Stimulated activated CD8-positive, alpha-beta memory T cell treated with anti-CD3 and anti-CD28 coated beads, Interleukin-7, amount 100 ng/mL, for 48 hours (primary cell): ENCODE results near the gene POM121.
"Not testable (repeated sequence)": the region's sequence is repeated elsewhere in the genome, so short reads cannot be mapped to it uniquely, and the experiment has no call there.

Experiments
- DNase-seq, 2 donors: peaks; one replicate each; pipeline ENCODE4 v3.0.0-alpha.2; 2020; ENCODE audit warnings: low read depth in 1 of 2; ENCODE audit errors: extremely low read depth in 1 of 2

Gene POM121

DNA sequence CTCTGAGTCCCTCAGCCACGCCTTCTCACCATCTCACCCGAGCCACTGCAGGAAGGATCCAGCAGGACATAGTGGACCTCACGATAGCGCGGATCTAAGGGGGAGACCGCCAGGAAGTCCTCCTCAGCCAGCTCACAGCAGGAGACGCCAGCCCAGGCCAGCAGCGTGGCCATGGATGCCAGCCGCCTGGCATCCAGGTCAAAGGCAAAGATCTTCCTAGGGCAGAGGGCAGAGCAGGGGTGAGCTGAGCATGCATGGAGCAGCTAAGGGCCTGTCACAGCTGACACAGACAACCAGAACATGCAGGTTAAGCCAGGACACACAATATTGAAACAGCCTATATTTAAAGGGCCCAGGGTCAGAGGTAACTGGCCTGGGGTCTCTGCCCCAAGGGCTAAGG lies 24.4 kb downstream of the POM121 start:
- DNase-seq, result not testable (repeated sequence)

DNA sequence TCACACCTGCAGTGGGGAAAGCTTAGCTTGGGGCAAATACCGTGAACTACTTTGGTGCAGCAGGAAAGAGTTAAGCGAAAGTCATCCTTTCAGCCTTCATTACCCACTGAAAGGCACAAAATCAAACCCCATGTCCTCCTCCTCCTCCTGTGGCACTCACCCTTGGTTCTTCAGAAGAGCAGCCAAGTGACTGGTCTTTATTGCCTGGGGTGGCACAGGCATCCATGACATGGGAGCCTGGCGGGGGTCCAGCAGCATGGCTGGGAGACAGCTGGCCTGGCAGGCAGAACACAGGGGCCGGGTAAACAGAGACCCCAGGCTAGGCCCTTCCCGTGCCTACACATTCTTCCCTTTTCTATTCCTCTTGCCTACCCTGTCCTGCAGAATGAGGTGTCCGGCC lies 24.8 kb downstream of the POM121 start:
- not testable (repeated sequence) for DNase-seq

DNA sequence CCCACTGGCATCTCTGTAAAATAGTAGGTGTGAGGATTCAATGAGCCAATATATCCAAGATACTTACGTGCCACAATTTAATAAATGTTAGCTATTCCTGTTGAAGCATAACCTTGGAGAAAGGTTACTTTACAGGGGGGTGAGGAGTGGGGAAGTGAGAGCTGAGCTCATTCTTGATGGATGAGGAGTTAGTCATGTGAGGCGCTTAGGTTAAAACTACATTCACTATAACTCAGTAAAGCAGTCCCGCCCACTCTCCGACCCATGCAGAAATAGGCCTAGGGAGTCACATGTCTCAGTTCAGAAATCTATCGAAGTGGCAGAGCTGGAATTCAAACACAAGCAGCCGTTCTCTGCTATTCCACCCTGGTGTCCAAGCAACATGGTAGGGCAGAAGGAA lies 25.5 kb downstream of the POM121 start:
- not testable (repeated sequence) for DNase-seq

DNA sequence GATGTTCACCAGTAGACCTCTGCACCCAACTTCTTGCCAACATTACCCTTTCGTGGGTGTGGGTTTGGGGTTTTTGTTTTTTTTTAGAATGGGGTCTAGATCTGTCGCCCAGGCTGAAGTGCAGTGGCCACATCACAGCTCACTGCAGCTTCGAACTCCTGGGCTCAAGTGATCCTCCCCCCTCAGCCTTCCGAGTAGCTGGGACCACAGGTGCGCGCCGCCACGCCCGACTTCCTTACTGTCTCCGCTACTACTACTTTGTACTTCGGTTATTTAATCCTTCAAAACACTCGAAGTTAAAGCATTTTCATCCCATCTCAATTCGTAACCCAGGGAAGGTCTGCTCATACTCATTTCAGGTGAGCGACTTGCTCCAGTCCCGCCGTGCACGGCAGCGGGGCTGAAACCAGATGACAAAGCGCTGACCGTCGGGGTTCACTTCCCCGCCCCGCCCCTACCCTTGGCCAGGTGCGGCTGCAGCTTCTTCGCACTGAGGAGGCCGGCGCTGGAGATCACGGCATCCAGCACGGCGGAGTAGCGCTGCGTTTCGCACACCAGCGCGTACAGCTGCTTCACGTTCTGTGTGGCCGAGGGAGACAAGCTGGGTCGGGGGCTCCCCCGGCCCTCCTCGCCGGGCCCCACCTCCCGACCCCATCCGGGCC lies 29.1 kb downstream of the POM121 start:
- not testable (repeated sequence) for DNase-seq

DNA sequence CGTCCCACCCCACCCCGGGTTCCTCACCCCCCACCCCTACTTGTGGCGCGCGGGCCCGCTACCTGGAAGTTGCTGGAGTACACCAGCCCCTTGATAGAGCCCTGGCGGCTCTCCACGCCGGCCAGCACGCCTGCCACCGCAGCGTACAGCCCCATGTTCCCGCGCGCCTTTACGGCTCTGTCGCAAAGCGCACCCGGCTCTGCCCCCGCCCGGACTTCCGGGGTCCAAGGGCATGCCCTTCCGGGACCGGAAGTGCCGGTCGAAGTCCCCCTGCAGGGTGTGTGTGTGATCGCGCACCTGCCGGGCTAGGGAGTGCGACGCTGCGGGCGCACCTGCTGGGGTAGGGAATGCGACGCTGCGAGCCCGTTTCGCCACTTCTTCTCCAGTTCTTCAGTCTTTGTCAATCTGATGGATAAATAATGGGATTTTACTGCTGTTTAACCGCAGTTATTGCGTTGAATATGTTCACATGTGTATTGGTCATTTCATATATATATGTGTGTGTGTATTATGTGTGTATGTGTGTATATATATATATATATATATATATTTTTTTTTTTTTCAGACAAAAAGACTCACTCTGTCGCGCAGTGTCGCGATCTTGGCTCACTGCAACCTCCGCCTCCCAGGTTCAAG lies 29.8 kb downstream of the POM121 start:
- DNase-seq, result not testable (repeated sequence)

DNA sequence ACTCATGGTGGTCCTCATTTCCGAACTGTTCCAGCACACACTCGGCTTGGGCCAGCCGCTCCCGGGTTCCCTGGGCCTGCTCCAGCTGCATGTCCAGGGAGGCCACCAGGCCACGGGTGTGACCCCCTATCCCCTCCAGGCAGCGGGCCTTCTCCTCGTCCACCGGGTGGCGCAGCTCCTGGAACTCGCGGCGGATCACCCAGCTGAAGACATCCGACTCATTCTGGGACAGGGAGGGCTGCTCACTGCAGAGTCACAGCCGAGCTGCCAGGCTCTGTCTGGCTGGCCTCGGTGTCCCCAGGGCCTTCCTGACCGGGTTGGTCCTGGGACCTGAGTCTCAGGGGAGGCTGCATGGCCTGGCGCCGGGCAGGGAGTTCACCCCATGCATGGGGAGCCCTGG lies 35.1 kb downstream of the POM121 start:
- DNase-seq, result not testable (repeated sequence)

DNA sequence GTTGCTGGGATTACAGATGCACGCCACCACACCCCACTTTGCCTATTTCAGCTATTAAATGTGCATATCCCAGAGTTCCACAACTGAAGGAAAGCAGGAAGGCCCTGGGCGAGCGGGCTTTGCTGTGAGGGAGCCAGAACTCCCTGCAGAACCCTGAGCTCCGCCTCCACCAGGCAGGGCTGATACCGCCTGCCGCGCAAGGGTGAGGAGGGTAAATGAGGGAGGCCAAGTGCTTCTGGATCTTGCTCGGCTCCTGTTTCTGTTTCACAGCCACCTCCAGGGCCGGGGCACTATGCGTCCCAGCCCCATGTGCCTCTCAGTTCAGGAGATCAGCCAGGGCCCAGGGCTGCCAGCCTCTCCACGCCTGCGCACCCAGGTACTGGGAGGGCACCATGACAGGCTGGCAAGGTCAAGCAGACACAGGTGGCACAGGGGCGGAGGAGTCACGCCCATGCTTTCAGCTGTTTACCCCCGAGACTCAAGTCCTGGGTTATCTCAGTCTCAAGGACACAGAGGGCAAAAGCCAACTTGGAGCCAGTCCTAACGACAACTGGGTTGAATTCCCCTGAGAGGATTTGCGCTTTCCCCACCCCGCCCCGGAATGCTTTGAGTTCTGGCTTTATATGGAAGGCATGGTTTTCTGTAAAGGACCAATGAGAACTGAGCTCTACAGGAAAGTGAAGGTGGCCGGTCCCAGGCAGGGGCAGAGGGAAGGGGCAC lies 35.9 kb downstream of the POM121 start:
- not testable (repeated sequence) for DNase-seq

DNA sequence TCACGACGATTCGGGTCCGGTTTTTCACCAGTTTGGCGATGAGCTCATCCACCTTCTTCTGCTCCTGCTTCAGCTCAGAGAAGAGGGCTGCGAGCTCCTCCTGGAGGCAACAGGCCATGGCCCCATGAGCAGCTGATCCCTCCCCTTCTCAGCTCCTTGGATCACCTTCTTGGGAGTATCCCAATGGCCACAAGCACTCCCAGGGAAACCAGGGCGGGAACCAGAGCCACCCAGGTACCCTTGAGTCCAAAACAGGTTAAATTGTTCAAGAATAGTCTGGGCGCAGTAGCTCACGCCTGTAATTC lies 36.4 kb downstream of the POM121 start:
- not testable (repeated sequence) for DNase-seq

DNA sequence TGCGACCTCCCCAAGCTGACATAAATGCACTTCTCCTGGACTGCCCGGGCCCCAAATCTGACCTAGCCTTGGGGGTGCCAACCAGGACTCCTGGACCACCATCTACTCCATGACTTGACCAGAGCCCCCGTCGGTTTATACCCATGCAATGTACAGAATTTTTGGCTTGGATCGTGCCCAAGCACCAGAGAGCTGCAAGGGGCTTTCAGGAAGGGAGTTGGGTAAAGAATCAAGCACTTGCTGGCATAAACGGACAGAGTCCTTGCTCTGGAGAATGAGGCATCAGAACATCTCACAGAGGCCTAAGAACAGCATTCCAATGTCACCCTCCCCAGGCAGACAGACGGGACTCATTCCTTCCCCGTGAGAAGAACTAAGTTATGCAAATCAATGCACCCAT lies 38.2 kb downstream of the POM121 start:
- not testable (repeated sequence) for DNase-seq

DNA sequence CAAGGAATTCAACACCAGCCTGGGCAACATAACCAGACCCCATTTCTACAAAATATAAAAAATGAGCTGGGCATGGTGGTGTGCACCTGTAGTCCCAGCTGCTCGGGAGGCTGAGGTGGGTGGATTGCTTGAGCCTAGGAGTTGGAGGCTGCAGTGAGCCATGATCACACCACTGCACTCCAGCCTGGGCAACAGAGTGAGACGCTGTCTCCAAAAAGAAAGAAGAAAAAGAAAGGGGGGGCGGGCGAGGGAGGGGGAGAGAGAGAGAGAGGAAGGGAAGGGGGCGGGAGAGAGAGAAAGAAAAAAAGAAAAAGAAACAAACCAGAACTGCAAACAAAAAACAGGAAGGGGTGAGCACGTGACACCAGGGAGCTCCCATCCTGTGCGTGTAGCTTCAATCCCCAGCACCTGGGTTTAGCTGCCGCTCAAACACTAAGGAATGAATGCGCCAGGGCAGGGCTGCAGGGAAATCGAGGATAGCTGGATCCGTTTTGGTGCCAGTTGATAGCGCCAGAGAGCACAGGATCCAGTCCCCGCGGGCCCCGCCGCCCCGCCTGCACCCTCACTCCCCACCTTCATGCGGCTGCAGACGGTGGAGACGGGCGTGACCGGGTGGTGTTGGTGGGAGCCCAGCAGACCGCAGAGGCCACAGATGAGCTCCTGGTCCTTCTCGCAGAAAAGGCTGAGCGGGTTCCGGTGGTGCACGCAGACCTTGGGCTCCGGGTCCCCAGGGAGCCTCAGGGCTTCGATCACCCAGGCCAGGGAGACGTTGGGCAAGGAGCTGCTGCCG lies 40.5 kb downstream of the POM121 start:
- not testable (repeated sequence) for DNase-seq

DNA sequence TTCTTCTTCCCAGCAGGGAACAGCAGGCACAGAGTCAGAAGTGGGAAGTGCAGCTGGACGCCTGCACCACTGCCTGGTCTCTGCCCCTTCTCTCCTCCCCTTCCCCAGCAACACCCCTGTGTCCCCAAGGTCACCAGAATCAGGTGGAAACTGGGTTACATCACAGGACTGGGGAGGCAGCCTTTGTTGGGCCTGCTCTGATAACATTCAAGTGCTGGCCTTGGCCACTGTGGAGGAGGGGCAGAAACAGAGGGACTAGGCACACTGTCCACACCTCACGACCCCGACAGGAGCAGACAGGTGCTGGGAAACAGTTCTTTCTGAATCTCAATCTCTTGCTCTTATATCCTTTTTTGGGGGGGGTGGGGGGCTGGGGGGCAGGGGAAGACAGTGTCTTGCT lies 42.0 kb downstream of the POM121 start:
- not testable (repeated sequence) for DNase-seq

DNA sequence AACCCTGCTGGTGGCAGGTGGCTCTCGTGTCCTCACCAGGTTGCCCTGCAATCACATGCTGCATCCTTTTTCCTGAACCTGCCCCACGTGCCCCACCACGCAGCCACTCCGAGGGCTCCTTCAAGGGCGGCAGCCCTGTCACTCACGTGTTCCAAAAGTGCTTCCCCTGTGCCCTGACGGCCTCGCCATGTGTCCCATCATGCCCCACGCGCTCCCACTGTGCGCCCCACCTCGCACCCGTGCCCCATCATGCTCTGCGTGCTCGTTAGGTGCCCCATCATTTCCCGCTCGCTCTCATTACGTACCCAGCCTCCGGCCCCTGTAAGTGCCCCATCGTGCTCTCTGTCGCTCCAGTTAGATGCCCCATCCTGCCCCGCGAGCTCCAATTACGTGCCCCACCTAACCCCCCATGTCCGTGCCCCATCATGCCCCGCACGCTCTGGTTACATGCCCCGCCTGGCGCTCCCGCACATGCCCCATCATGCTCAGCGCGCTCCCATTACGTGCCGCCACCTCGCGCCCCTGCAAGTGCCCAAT lies 44.2 kb downstream of the POM121 start, which contains the start of gene TRIM74:
TRIM74 (minus strand) TSS at position 487 of the 537 bp plus-strand sequence. CDS start 3,309 bp downstream, outside the sequence.
- DNase-seq, result not testable (repeated sequence)

DNA sequence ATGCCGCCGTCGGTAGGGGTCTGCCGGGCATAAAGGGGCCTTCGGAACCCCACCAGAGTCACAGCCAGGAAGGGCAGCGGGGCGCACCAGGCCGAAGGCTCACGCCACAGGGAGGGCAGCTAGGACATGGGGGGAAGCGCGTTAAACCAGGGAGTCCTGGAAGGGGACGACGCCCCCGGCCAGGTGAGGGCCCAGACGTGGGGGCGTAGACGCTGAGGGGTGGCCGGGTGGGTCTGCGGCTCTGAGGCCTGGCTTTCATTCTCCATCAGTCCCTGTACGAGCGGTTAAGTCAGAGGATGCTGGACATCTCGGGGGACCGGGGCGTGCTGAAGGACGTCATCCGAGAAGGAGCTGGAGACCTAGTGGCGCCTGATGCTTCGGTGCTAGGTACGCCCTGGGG lies 44.8 kb downstream of the POM121 start:
- DNase-seq, result not testable (repeated sequence)

DNA sequence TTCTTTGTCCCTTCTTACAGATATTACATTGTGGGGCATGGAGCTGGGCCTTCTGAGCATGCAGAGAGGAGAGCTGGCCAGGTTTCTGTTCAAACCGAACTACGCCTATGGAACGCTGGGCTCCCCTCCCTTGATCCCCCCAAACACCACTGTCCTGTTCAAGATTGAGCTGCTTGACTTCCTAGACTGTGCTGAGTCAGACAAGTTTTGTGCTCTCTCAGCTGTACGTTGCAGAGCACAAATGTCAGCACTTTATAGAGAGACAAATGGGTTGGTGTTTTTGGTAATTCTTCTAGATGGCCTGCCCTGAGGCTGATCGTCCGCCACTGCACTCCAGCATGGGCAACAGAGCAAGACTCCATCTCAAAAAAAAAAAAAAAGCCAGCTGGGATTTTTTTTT lies 46.6 kb downstream of the POM121 start:
- DNase-seq, result not testable (repeated sequence)

DNA sequence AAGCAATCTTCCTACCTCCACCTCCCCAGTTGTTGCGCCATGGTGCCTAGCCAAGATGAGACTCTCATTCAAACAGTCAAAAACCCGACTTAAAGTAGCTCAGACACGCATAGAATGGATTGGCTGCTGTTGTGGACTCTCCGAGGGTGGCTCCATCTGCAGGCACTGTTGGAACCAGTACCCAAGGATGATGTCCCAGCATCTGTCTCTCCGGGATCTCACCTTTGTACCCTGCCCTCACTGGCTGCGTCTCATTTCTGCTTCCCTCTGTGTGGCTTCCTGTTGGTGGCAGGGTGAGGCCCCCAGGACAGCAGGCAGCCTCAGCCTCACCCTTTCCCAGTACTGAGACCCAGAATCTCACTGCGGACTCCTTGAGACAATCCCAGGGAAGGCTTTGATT lies 49.9 kb downstream of the POM121 start:
- DNase-seq, result not testable (repeated sequence)

DNA sequence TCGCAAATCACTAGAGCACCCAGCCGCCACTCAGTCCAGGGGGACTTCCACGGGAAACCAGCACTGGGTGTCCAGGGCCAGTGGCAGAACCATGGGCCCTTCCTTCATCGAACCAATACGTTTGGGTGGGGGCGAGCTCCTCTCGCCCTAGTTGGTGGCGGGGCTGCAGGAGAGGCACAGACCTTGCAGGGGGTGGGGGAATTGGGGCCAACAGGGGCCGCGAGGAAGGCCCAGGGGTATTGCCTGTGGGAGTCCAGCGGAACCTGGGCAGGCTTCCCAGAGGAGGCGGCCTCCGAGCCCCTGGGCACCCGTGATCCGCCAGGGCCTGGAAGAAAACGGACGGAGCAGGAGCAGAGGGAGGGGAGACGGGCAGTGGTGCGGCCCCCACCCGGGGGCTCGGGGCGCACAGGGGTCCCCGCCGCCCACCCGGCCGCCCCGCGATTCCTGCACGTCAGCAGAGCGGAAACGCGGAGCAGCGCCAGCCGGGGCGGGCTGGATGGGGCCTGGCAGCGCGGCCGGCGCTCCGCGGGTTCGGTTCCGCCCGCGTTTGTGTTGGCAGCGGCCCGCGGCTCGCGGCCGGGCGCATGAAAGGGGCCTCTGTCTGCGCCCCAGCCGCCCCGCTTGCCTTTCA lies 50.9 kb downstream of the POM121 start:
- DNase-seq, result not testable (repeated sequence)

DNA sequence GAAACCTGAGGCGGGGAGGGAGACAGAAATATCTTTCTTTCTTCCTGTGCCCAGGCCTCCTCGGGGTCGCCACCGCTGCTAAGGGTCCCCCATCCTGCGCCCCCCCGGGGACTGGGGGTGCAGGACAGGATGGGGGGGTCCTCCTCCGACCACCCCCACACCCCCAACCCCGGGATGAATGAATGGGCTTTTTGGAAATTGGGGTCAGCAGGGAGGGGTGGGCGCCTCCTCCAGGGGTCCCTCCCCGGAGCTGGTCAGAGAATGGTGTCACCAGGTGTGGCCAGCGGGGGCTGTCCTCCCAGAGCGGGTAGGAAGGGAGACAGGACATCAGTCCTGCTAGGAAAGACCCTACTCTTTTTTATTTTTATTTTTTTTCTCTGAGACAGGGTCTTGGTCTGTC lies 51.5 kb downstream of the POM121 start:
- DNase-seq, result not testable (repeated sequence)

DNA sequence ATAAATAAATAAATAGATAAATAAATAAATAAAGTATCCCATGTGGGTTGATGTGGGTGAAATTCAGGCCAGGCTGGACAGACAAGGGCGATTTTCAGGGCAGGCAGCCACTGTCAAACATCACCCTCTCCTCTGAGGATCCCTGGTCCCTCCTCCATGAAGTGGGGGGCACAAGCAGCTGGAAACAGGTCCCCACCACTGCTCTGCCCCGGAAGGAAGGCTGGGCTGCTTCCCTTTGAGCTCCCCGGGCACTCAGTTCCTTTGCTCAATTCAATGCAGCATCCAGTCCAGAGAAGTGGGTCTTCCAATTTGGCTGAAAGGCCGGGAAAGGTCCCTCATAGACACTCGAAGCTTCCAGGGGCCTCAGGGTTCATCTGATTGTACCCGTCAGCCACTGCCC lies 55.5 kb downstream of the POM121 start:
- DNase-seq, result not testable (repeated sequence)

DNA sequence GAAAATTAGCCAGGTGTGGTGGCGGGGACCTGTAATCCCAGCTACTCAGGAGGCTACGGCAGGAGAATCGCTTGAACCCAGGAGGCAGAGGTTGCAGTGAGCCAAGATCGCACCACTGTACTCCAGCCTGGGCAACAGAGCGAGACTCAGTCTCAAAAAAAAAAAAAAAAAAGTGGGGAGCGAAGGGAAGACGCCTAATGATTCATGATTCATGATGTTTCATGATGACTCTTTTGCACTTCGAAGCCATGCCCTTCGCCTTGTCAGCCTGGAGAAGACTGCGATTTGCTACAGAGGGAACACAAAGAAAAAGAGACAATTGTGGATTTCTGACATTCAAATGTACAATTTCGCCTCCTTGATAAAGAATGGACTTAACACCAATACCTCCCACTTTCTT lies 57.2 kb downstream of the POM121 start:
- not testable (repeated sequence) for DNase-seq

DNA sequence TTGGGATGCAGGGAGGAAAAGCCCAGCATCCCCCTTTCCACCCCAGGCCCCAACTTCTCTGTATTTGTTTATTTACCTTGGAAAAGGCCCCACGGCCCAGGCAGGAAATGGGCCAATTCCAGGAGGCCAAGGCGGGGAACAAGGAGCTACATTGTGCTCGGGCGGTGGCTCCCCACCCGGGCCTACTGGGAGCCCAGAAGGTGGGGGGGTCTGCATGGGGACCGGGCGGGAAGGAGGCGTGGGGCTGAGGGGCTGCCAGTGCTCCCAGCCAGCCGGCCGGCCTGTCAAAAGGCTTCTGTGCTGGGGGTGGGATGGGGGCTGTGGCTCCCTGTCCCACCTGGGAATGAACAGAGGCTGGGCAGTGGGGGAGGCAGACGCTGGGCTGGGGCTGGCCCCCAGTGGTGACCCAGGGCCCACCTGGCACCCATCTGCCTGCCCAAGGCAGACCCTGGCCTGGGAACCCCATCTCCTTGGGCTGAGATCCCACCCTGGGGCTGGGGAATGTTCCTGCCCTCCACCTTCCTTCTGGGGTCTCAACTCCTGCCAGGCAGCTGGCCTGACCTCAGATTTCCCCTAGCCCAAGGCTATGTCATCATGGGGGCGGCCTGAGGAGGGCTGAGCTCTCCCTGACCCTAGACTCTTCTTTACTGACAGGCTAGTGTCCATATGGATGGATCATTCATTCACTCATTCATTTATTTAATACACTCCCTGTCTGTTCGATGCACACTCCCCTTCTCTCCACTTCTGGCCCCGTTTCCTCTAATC lies 65.4 kb downstream of the POM121 start:
- not testable (repeated sequence) for DNase-seq
